ENCODE data around the gene OCEL1. TPM values are rescaled to one million over a fixed set of nuclear protein-coding genes. Genes with fewer than 3 reads are reported as not detected.
A peak's percentile ranks its signal among the peaks of the same experiment; 100 is the strongest.

Gene OCEL1
- total and polyA plus RNA-seq, 2 donors (not counting 1 experiment from before 2014, with no cell fraction given) = 4.6 to 8.8 TPM

- Histone ChIP-seq H3K4me1 (ENCODE audit: control insufficient read depth, extremely low read depth, insufficient read depth, low read length) (peaks cover 9% of the 10 kb centered on the region), H3K4me2 (ENCODE audit: extremely low read depth, insufficient read depth, low read length) (peak overlapping the region; percentile 99), H3K79me2 (ENCODE audit: control insufficient read depth, insufficient read depth, low read length) (peaks cover 13% of the 10 kb centered on the region), H2AFZ (ENCODE audit: low read length) (no peak overlapping the region), H3K9me3 (ENCODE audit: control insufficient read depth, insufficient read depth, low read depth, low read length) (no peaks in the 10 kb centered on the region), H3K9ac (ENCODE audit: insufficient read depth, low read length) (peak overlapping the region; percentile 37), H3K36me3 (ENCODE audit: control insufficient read depth, insufficient read depth, low read length) (peaks cover 17% of the 10 kb centered on the region), H3K27me3 (ENCODE audit: control insufficient read depth, insufficient read depth, low read length) (no peaks in the 10 kb centered on the region), H3K27ac (ENCODE audit: insufficient read depth, low read length) (peak overlapping the region; percentile 27), H4K20me1 (ENCODE audit: control insufficient read depth, extremely low read depth, insufficient read depth, low read length) (no peaks in the 10 kb centered on the region), H3K4me3 (replicated peaks in 1 of 4; ENCODE audit: control extremely low read depth in 1 of 4, insufficient read depth in 1 of 4, low read depth in 3 of 4, low read length in 4 of 4) (peak overlapping the region; percentile 60 to 66 (median 62))
- peak; percentile 72 to 78 for DNase-seq (ENCODE audit: low read depth in 2 of 2)
- no peak for TF ChIP-seq EZH2 (IDR thresholded peaks at IDR 0.05; ENCODE audit: low read length, missing control alignments)
- peak; percentile 31 to 43 for TF ChIP-seq CTCF (conservative IDR thresholded peaks at IDR 0.05 in 1 of 2, IDR thresholded peaks at IDR 0.05 in 1 of 2; ENCODE audit: low read depth in 1 of 2, low read length in 2 of 2)
Measured at GRCh38 chr19:17235300-17235970, 9.4 kb downstream of the OCEL1 start.

- Histone ChIP-seq H3K4me3 (replicated peaks in 1 of 4; ENCODE audit: control extremely low read depth in 1 of 4, insufficient read depth in 1 of 4, low read depth in 3 of 4, low read length in 4 of 4) (peak overlapping the region in 2 of 4 experiments; percentile 60 to 61), H2AFZ (ENCODE audit: low read length) (no peak overlapping the region), H3K4me1 (ENCODE audit: control insufficient read depth, extremely low read depth, insufficient read depth, low read length) (peaks cover 9% of the 10 kb centered on the region), H3K27ac (ENCODE audit: insufficient read depth, low read length) (peak overlapping the region; percentile 34), H3K9ac (ENCODE audit: insufficient read depth, low read length) (peak overlapping the region; percentile 37), H3K79me2 (ENCODE audit: control insufficient read depth, insufficient read depth, low read length) (peaks cover 20% of the 10 kb centered on the region), H3K9me3 (ENCODE audit: control insufficient read depth, insufficient read depth, low read depth, low read length) (no peaks in the 10 kb centered on the region), H3K27me3 (ENCODE audit: control insufficient read depth, insufficient read depth, low read length) (no peaks in the 10 kb centered on the region), H4K20me1 (ENCODE audit: control insufficient read depth, extremely low read depth, insufficient read depth, low read length) (no peaks in the 10 kb centered on the region), H3K4me2 (ENCODE audit: extremely low read depth, insufficient read depth, low read length) (peak overlapping the region; percentile 99), H3K36me3 (ENCODE audit: control insufficient read depth, insufficient read depth, low read length) (peaks cover 16% of the 10 kb centered on the region)
- TF ChIP-seq CTCF (conservative IDR thresholded peaks at IDR 0.05 in 1 of 2, IDR thresholded peaks at IDR 0.05 in 1 of 2; ENCODE audit: low read depth in 1 of 2, low read length in 2 of 2) (no peak), EZH2 (IDR thresholded peaks at IDR 0.05; ENCODE audit: low read length, missing control alignments) (no peak)
- DNase-seq (ENCODE audit: low read depth in 2 of 2) = peak; percentile 37 to 52
Measured at GRCh38 chr19:17235971-17236777, 10.1 kb downstream of the OCEL1 start.

GRCh38 chr19:17236811-17237543 lies 11.0 kb downstream of the OCEL1 start:
- no peak for DNase-seq (ENCODE audit: low read depth in 2 of 2)
- no peak overlapping the region for H3K4me3 ChIP-seq (replicated peaks in 1 of 4; ENCODE audit: control extremely low read depth in 1 of 4, insufficient read depth in 1 of 4, low read depth in 3 of 4, low read length in 4 of 4)
- H3K4me1 ChIP-seq (ENCODE audit: control insufficient read depth, extremely low read depth, insufficient read depth, low read length) = peaks cover 9% of the 10 kb centered on the region
- H3K79me2 ChIP-seq (ENCODE audit: control insufficient read depth, insufficient read depth, low read length) = peaks cover 23% of the 10 kb centered on the region
- peaks cover 15% of the 10 kb centered on the region for H3K36me3 ChIP-seq (ENCODE audit: control insufficient read depth, insufficient read depth, low read length)
- H2AFZ ChIP-seq (ENCODE audit: low read length) = no peak overlapping the region
- H3K4me2 ChIP-seq (ENCODE audit: extremely low read depth, insufficient read depth, low read length) = no peak overlapping the region
- no peak overlapping the region for H3K9ac ChIP-seq (ENCODE audit: insufficient read depth, low read length)
- H3K9me3 ChIP-seq (ENCODE audit: control insufficient read depth, insufficient read depth, low read depth, low read length) = no peaks in the 10 kb centered on the region
- H3K27ac ChIP-seq (ENCODE audit: insufficient read depth, low read length) = no peak overlapping the region
- H4K20me1 ChIP-seq (ENCODE audit: control insufficient read depth, extremely low read depth, insufficient read depth, low read length) = no peaks in the 10 kb centered on the region
- H3K27me3 ChIP-seq (ENCODE audit: control insufficient read depth, insufficient read depth, low read length) = no peaks in the 10 kb centered on the region
- no peak for TF ChIP-seq CTCF (conservative IDR thresholded peaks at IDR 0.05 in 1 of 2, IDR thresholded peaks at IDR 0.05 in 1 of 2; ENCODE audit: low read depth in 1 of 2, low read length in 2 of 2)
- no peak for TF ChIP-seq EZH2 (IDR thresholded peaks at IDR 0.05; ENCODE audit: low read length, missing control alignments)

All from fibroblast of lung (primary cell).